Liver (tissue), 9 donors: ENCODE measurements around the gene CCDC91. TPM values are rescaled to one million over a fixed set of nuclear protein-coding genes. Genes with fewer than 3 reads are reported as not detected.

Source experiments
- DNase-seq: peaks from one replicate; pipeline ENCODE4 v3.0.0-alpha.2; 2017; ENCODE audit warnings: low spot score
- H3K27ac ChIP-seq, 2 donors: one replicate each; pipeline ENCODE4 v1.7.0; 2013; ENCODE audit warnings: inconsistent platforms in 2 of 2, low read length in 2 of 2, control low read depth in 1 of 2, low read depth in 1 of 2, mild to moderate bottlenecking in 1 of 2
- H3K27me3 ChIP-seq, 4 donors: one replicate each; pipeline versions ENCODE4 v1.6.1 to v1.7.0; 2013; ENCODE audit warnings: low read length in 3 of 4, inconsistent platforms in 1 of 4, mild to moderate bottlenecking in 1 of 4, moderate library complexity in 1 of 4; ENCODE audit not compliant: control insufficient read depth in 4 of 4, insufficient read depth in 4 of 4
- H3K36me3 ChIP-seq, 4 donors: one replicate each; pipeline versions ENCODE4 v1.6.1 to v1.7.0; 2013; ENCODE audit warnings: low read length in 3 of 4, mild to moderate bottlenecking in 3 of 4, low read depth in 1 of 4, moderate library complexity in 1 of 4; ENCODE audit not compliant: control insufficient read depth in 4 of 4, insufficient read depth in 3 of 4
- H3K4me1 ChIP-seq, 4 donors: one replicate each; pipeline versions ENCODE4 v1.6.1 to v1.7.0; 2013; ENCODE audit warnings: low read length in 3 of 4, mild to moderate bottlenecking in 3 of 4, moderate library complexity in 1 of 4; ENCODE audit not compliant: control insufficient read depth in 4 of 4, insufficient read depth in 4 of 4
- H3K4me3 ChIP-seq, 3 donors: one replicate each; pipeline versions ENCODE4 v1.6.1 to v1.7.0; 2013; ENCODE audit warnings: low read length in 3 of 3, control low read depth in 1 of 3, low read depth in 1 of 3, mild to moderate bottlenecking in 1 of 3
- H3K9ac ChIP-seq, 2 donors: one replicate each; pipeline ENCODE4 v1.7.0; 2013; ENCODE audit warnings: low read length in 2 of 2, mild to moderate bottlenecking in 2 of 2, moderate library complexity in 2 of 2, control low read depth in 1 of 2, low read depth in 1 of 2
- H3K9me3 ChIP-seq, 4 donors: one replicate each; pipeline versions ENCODE4 v1.6.1 to v1.7.0; 2013; ENCODE audit warnings: low read length in 3 of 4; ENCODE audit not compliant: control insufficient read depth in 4 of 4
- EGR1 ChIP-seq, 2 donors: IDR thresholded peaks; 2 replicates each; pipeline ENCODE4 v1.6.1; 2016 to 2018; ENCODE audit warnings: antibody characterized with exemption in 2 of 2, low read depth in 2 of 2
- FOXA1 ChIP-seq: IDR thresholded peaks from 2 replicates; pipeline ENCODE4 v1.6.1; 2016; ENCODE audit warnings: antibody characterized with exemption
- FOXA2 ChIP-seq: IDR thresholded peaks from 2 replicates; pipeline ENCODE4 v1.6.1; 2016; ENCODE audit warnings: antibody characterized with exemption
- GABPA ChIP-seq, 2 donors: IDR thresholded peaks in 1 of 2; conservative IDR thresholded peaks in 1 of 2; 2 replicates each; pipeline ENCODE4 v1.6.1; 2016; ENCODE audit warnings: antibody characterized with exemption in 2 of 2, mild to moderate bottlenecking in 1 of 2, moderate library complexity in 1 of 2
- HNF4A ChIP-seq, 2 donors: conservative IDR thresholded peaks; 2 replicates each; pipeline ENCODE4 v1.6.1; 2016; ENCODE audit warnings: antibody characterized with exemption in 2 of 2, mild to moderate bottlenecking in 2 of 2
- JUND ChIP-seq, 2 donors: IDR thresholded peaks; 2 replicates each; pipeline ENCODE4 v1.6.1; 2016; ENCODE audit warnings: antibody characterized with exemption in 2 of 2
- NR2F2 ChIP-seq: IDR thresholded peaks from 2 replicates; pipeline ENCODE4 v1.6.1; 2016; ENCODE audit warnings: antibody characterized with exemption
- RAD21 ChIP-seq, 2 donors: IDR thresholded peaks; 2 replicates each; pipeline ENCODE4 v1.6.1; 2016; ENCODE audit warnings: antibody characterized with exemption in 2 of 2, mild to moderate bottlenecking in 2 of 2
- RXRA ChIP-seq, 2 donors: IDR thresholded peaks; 2 replicates each; pipeline ENCODE4 v1.6.1; 2017 to 2018; ENCODE audit warnings: antibody characterized with exemption in 2 of 2, mild to moderate bottlenecking in 1 of 2
- YY1 ChIP-seq: IDR thresholded peaks from 2 replicates; pipeline ENCODE4 v1.6.1; 2016; ENCODE audit warnings: antibody characterized with exemption, mild to moderate bottlenecking
- WGBS: extraction: QIAGEN DNeasy Blood & Tissue Kit; methylation state at CpG from one replicate; pipeline ENCODE4 v1.1.7; 2013; 5-methylcytosine and 5-hydroxymethylcytosine counted together
- polyA plus RNA-seq, 2 donors: library from polyadenylated mRNA; stranded (reverse) in 1 of 2; unstranded in 1 of 2; fragments of 200-250 nt in 1 of 2; fragments of >200 nt in 1 of 2; fragmentation: Nextera tagmentation in 1 of 2; extraction: Ambion mirVana in 1 of 2; gene quantifications; one replicate each; pipeline versions ENCODE4 v1.2.1 to v1.2.3, GENCODE V29; 2013 to 2015
- total RNA-seq, 2 donors: library from RNA; depleted of rRNA; stranded (reverse); fragments of >200 nt; gene quantifications; one replicate each; pipeline ENCODE4 v1.2.3, GENCODE V29; 2014
- TF ChIP-seq, protein P1 (sequence below): IDR thresholded peaks from 2 replicates; pipeline ENCODE4 v1.6.1; 2016; ENCODE audit warnings: antibody characterized with exemption, mild to moderate bottlenecking
- TF ChIP-seq, protein P2 (sequence below): fragments of 150-350 bp; IDR thresholded peaks from 2 replicates; pipeline ENCODE4 v1.5.1; 2017; ENCODE audit warnings: improper control_type of control experiment, low read depth, low read length; ENCODE audit not compliant: missing input control
- TF ChIP-seq, protein P3 (sequence below): IDR thresholded peaks from 2 replicates; pipeline ENCODE4 v1.6.1; 2016; ENCODE audit warnings: antibody characterized with exemption
- donor health status: healthy.
- donor health status: healthy.
- donor health status: healthy.
- donor health status: healthy.
- donor health status: healthy.

The CCDC91 gene
- total and polyA plus RNA-seq, 4 donors: 8.4 to 29.0 (median 15.1) TPM

DNA sequence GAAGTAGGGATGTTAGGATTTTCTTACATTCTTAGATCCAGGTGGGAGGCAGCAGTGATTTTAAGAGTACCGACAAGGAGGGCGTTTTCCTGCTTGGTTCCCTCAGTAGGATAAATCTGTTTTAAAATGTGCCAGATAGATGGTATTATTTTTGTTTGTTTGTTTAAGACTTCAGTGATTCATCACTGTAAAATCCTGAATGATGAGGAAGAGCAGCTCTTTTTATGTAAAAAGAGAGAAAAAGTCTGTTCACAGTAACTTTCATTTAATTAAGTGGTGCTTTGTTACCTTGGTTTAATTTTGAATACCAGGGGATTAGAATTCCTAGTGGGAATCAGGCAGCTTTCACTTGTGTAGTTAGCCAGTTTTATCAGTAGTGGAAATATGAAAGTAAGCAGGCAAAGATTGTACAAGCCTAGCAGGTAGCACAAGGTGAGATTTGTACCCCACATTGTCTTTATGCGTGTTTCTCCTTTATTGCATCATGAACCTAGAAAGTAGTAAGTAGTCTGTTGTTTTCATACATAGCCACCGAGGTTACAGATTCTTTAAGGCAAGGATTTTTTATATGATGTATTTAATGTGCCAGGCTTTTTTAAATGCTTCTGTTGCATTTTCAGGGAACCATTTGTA, 349.6 kb downstream of the CCDC91 start:
- Histone ChIP-seq H3K9me3 (no peaks in the 10 kb centered on the region), H3K4me3 (no peak overlapping the region), H3K36me3 (no peaks in the 10 kb centered on the region), H3K27ac (no peak overlapping the region), H3K4me1 (no peaks in the 10 kb centered on the region), H3K27me3 (no peaks in the 10 kb centered on the region), H3K9ac (no peak overlapping the region)
- WGBS: 97% methylated on average over 4 of the region's 4 CpGs
- TF ChIP-seq NR2F2 (no peak), RXRA (IDR thresholded peaks at IDR 0.05) (no peak), EGR1 (IDR thresholded peaks at IDR 0.05; ENCODE audit: low read depth in 2 of 2) (no peak), GABPA (IDR thresholded peaks at IDR 0.05 in 1 of 2, conservative IDR thresholded peaks at IDR 0.05 in 1 of 2) (no peak), JUND (IDR thresholded peaks at IDR 0.05) (no peak), FOXA1 (no peak), FOXA2 (no peak)
- TF ChIP-seq, protein P1, sequence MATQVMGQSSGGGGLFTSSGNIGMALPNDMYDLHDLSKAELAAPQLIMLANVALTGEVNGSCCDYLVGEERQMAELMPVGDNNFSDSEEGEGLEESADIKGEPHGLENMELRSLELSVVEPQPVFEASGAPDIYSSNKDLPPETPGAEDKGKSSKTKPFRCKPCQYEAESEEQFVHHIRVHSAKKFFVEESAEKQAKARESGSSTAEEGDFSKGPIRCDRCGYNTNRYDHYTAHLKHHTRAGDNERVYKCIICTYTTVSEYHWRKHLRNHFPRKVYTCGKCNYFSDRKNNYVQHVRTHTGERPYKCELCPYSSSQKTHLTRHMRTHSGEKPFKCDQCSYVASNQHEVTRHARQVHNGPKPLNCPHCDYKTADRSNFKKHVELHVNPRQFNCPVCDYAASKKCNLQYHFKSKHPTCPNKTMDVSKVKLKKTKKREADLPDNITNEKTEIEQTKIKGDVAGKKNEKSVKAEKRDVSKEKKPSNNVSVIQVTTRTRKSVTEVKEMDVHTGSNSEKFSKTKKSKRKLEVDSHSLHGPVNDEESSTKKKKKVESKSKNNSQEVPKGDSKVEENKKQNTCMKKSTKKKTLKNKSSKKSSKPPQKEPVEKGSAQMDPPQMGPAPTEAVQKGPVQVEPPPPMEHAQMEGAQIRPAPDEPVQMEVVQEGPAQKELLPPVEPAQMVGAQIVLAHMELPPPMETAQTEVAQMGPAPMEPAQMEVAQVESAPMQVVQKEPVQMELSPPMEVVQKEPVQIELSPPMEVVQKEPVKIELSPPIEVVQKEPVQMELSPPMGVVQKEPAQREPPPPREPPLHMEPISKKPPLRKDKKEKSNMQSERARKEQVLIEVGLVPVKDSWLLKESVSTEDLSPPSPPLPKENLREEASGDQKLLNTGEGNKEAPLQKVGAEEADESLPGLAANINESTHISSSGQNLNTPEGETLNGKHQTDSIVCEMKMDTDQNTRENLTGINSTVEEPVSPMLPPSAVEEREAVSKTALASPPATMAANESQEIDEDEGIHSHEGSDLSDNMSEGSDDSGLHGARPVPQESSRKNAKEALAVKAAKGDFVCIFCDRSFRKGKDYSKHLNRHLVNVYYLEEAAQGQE: no peak
- TF ChIP-seq, protein P2, sequence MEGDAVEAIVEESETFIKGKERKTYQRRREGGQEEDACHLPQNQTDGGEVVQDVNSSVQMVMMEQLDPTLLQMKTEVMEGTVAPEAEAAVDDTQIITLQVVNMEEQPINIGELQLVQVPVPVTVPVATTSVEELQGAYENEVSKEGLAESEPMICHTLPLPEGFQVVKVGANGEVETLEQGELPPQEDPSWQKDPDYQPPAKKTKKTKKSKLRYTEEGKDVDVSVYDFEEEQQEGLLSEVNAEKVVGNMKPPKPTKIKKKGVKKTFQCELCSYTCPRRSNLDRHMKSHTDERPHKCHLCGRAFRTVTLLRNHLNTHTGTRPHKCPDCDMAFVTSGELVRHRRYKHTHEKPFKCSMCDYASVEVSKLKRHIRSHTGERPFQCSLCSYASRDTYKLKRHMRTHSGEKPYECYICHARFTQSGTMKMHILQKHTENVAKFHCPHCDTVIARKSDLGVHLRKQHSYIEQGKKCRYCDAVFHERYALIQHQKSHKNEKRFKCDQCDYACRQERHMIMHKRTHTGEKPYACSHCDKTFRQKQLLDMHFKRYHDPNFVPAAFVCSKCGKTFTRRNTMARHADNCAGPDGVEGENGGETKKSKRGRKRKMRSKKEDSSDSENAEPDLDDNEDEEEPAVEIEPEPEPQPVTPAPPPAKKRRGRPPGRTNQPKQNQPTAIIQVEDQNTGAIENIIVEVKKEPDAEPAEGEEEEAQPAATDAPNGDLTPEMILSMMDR: no peak
- no peak for DNase-seq

DNA sequence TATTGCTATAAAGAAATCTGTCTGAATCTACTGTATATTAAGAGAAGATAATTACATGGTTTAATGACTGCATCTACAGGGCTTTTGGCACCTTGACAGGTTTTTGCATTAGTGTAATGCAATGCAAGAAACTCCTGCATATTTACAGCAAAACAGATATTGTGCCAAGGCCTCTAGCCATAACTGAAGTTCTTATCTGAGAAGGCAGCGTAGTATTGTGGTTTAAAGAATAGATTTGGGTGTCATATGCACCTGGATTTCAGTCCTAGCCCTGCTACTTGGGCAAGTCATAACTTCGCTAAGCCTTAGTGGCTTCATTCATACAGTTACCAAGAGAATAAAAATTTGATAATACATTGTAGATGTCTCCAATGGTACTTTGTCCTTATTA, 350.1 kb downstream of the CCDC91 start:
- no peaks in the 10 kb centered on the region for H3K36me3 ChIP-seq
- H3K27me3 ChIP-seq: no peaks in the 10 kb centered on the region
- H3K4me3 ChIP-seq: no peak overlapping the region
- 97% methylated on average over 2 of the region's 2 CpGs for WGBS
- no peak for DNase-seq
- no peak overlapping the region for H3K9ac ChIP-seq
- H3K4me1 ChIP-seq: no peaks in the 10 kb centered on the region
- TF ChIP-seq EGR1 (IDR thresholded peaks at IDR 0.05; ENCODE audit: low read depth in 2 of 2): no peak
- no peak overlapping the region for H3K27ac ChIP-seq
- no peaks in the 10 kb centered on the region for H3K9me3 ChIP-seq

DNA sequence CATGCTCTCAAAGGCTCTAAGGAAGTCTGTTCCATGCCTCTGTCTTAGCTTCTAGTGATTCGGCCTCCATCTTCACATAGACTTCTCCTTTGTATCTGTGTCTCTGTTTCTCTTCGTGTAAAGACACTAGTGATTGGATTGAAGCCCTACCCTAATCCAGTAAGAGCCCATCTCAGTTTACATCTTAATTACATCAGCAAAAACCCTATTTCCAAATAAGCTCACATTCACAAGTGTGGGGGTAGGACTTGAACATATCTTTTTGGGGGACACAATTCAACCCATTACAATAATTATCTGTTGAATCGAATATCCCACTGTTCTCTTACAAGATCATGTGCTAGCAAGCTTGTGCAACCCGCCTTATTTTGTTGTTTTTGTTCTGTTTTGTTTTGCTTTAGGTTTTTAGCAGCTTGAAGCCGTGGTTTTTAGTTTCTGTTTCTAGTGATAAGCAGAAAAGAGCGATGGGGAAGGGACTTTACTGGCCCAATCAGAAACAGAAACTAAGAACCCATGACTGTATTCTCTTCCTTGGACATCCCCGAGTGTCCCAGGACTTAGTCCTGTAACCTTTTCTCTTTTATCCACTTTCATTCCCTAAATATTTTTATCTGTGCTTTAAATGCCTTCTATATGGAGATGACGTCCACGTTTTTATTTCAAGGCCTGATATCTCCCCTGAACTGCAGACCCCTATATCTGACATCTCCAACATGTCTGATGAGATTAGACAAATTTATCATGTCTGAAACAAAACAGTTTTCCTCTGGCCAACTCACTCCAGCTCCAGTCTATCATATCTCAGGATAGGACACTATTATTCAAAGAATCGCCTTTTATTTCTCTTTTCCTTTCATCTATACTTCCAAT, 353.0 kb downstream of the CCDC91 start:
- Histone ChIP-seq H3K9me3 (no peaks in the 10 kb centered on the region), H3K27me3 (no peaks in the 10 kb centered on the region), H3K4me3 (peak overlapping the region in 1 of 3 donors; percentile 7), H3K4me1 (no peaks in the 10 kb centered on the region), H3K27ac (no peak overlapping the region), H3K36me3 (no peaks in the 10 kb centered on the region), H3K9ac (no peak overlapping the region)
- no peak for DNase-seq
- WGBS: 83% methylated on average over 10 of the region's 10 CpGs
- no peak for TF ChIP-seq YY1
- TF ChIP-seq, protein P3, sequence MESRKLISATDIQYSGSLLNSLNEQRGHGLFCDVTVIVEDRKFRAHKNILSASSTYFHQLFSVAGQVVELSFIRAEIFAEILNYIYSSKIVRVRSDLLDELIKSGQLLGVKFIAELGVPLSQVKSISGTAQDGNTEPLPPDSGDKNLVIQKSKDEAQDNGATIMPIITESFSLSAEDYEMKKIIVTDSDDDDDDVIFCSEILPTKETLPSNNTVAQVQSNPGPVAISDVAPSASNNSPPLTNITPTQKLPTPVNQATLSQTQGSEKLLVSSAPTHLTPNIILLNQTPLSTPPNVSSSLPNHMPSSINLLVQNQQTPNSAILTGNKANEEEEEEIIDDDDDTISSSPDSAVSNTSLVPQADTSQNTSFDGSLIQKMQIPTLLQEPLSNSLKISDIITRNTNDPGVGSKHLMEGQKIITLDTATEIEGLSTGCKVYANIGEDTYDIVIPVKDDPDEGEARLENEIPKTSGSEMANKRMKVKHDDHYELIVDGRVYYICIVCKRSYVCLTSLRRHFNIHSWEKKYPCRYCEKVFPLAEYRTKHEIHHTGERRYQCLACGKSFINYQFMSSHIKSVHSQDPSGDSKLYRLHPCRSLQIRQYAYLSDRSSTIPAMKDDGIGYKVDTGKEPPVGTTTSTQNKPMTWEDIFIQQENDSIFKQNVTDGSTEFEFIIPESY: no peak
- no peak for TF ChIP-seq FOXA2
- TF ChIP-seq HNF4A (conservative IDR thresholded peaks at IDR 0.05): no peak
- TF ChIP-seq, protein P2: no peak
- no peak for TF ChIP-seq RAD21 (IDR thresholded peaks at IDR 0.05)
- no peak for TF ChIP-seq NR2F2
- TF ChIP-seq EGR1 (IDR thresholded peaks at IDR 0.05; ENCODE audit: low read depth in 2 of 2): no peak
